Measurements from ENCODE around the gene DPY19L1.
"Not testable (repeated sequence)": the region's sequence is repeated elsewhere in the genome, so short reads cannot be mapped to it uniquely, and the experiment has no call there.

DPY19L1 gene

DNA sequence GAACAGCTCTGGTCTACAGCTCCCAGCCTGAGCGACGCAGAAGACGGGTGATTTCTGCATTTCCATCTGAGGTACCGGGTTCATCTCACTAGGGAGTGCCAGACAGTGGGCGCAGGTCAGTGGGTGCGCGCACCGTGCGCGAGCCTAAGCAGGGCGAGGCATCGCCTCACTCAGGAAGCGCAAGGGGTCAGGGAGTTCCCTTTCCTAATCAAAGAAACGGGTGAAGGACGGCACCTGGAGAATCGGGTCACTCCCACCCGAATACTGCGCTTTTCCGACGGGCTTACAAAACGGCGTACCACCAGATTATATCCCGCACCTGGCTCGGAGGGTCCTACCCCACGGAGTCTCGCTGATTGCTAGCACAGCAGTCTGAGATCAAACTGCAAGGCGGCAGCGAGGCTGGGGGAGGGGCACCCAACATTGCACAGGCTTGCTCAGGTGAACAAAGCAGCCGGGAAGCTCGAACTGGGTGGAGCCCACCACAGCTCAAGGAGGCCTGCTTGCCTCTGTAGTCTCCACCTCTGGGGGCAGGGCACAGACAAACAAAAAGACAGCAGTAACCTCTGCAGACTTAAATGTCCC is 130.9 kb downstream of the DPY19L1 start:
- H3K4me1 ChIP-seq; H3K36me3 ChIP-seq (replicated peaks); in situ Hi-C loops (cut with MboI; ENCODE audit: low sequenced_read_pairs); DNase-seq (ENCODE audit: low spot score in 2 of 2); H3K27me3 ChIP-seq (ENCODE audit: low read depth); H3K9me3 ChIP-seq; H3K4me3 ChIP-seq: not testable (repeated sequence)

- in situ Hi-C loops (cut with MboI; ENCODE audit: low sequenced_read_pairs), result no loop called here
- no peaks in the 10 kb centered on the region for H3K9me3 ChIP-seq
- no peaks in the 10 kb centered on the region for H3K36me3 ChIP-seq (replicated peaks)
- H3K27me3 ChIP-seq (ENCODE audit: low read depth), result no peaks in the 10 kb centered on the region
- H3K4me3 ChIP-seq, result no peak overlapping the region
- H3K4me1 ChIP-seq, result no peaks in the 10 kb centered on the region
- DNase-seq (ENCODE audit: low spot score in 2 of 2), result no peak
These were observed 132.3 kb downstream of the DPY19L1 start for GRCh38 chr7:34904987-34905386.

- H3K9me3 ChIP-seq; H3K36me3 ChIP-seq (replicated peaks); in situ Hi-C loops (cut with MboI; ENCODE audit: low sequenced_read_pairs); H3K27me3 ChIP-seq (ENCODE audit: low read depth); H3K4me3 ChIP-seq; H3K4me1 ChIP-seq; DNase-seq (ENCODE audit: low spot score in 2 of 2): not testable (repeated sequence)
These were observed 133.4 kb downstream of the DPY19L1 start for GRCh38 chr7:34903921-34904320.

- Histone ChIP-seq H3K4me3 (no peak overlapping the region), H3K4me1 (no peaks in the 10 kb centered on the region), H3K27me3 (ENCODE audit: low read depth) (no peaks in the 10 kb centered on the region), H3K36me3 (replicated peaks) (no peaks in the 10 kb centered on the region), H3K9me3 (no peaks in the 10 kb centered on the region)
- in situ Hi-C loops (cut with MboI; ENCODE audit: low sequenced_read_pairs), result no loop called here
- no peak for DNase-seq (ENCODE audit: low spot score in 2 of 2)
These were observed 135.1 kb downstream of the DPY19L1 start for GRCh38 chr7:34902182-34902581.

- no peaks in the 10 kb centered on the region for H3K36me3 ChIP-seq (replicated peaks)
- H3K27me3 ChIP-seq (ENCODE audit: low read depth), result no peaks in the 10 kb centered on the region
- H3K9me3 ChIP-seq, result no peaks in the 10 kb centered on the region
- no peak overlapping the region for H3K4me3 ChIP-seq
- in situ Hi-C loops (cut with MboI; ENCODE audit: low sequenced_read_pairs), result no loop called here
- peak in 1 of 2 experiments; percentile 13 for DNase-seq (ENCODE audit: low spot score in 2 of 2)
- no peaks in the 10 kb centered on the region for H3K4me1 ChIP-seq
These were observed 136.3 kb downstream of the DPY19L1 start for GRCh38 chr7:34900891-34901513.

DNA sequence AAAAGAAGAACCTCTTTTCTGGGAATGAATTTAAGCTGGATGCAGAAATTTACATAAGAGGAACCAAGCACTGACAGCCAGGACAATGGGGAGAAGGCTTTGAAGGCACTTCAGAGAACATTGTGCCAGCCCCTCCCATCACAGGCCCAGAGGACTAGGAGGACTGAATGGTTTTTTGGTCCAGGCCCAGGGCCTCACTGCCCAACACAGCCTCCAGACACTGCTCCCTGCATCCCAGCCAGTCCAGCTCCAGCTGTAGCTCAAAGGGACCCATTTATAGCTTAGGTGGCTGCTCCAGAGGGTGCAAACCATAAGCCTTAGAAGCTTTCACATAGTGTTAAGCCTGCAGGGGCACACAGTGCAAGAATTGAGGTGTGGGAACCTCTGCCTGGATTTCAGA is 142.1 kb downstream of the DPY19L1 start:
- DNase-seq (ENCODE audit: low spot score in 2 of 2), result no peak

DNA sequence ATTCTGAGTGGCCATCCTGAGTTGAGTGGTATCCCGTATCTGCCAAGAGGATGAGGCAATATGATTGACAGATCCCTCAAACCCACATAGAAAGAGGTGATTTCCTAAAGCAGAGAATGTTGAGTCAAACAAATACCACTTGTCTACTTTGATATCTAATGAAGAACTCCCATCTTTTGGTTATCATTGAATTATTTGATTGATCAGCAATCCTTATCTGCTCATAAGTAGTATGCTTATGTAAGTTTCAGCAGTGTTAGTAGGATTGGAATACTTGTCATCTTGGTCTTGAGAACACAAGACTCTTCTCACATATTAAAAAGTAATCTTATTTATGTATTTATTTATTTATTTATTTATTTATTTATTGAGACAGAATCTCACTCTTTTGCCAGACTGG is 147.3 kb downstream of the DPY19L1 start:
- H3K4me3 ChIP-seq, result no peak overlapping the region
- no peaks in the 10 kb centered on the region for H3K27me3 ChIP-seq (ENCODE audit: low read depth)
- no peaks in the 10 kb centered on the region for H3K9me3 ChIP-seq
- no peaks in the 10 kb centered on the region for H3K36me3 ChIP-seq (replicated peaks)
- H3K4me1 ChIP-seq, result no peaks in the 10 kb centered on the region
- in situ Hi-C loops (cut with MboI; ENCODE audit: low sequenced_read_pairs), result no loop called here
- no peak for DNase-seq (ENCODE audit: low spot score in 2 of 2)

More for the DNA sequence above, 142.1 kb downstream of the DPY19L1 start:
- no peaks in the 10 kb centered on the region for H3K4me1 ChIP-seq
- H3K4me3 ChIP-seq, result no peak overlapping the region
- in situ Hi-C loops (cut with MboI; ENCODE audit: low sequenced_read_pairs), result no loop called here
- H3K9me3 ChIP-seq, result no peaks in the 10 kb centered on the region
- no peaks in the 10 kb centered on the region for H3K36me3 ChIP-seq (replicated peaks)
- no peaks in the 10 kb centered on the region for H3K27me3 ChIP-seq (ENCODE audit: low read depth)

DNA sequence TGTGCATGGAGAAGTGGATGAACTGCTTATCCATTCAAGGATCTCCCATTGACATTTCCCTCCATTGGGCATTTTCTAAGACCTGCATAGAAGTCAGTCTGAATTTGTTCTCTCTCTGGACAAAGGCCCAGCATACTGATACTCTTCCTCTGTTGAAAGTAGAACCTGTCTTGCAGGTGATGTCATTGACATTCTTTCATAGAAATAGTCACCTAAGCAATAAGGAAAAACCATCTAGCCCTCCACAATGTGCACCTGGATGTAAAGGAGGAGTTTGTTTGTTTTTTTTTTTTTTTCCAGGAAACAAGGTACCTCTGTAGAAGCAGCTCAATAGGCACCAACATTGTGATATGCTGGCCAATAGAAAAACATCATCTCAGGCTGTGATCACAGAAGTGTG is 150.4 kb downstream of the DPY19L1 start:
- in situ Hi-C loops (cut with MboI; ENCODE audit: low sequenced_read_pairs), result no loop called here
- H3K9me3 ChIP-seq, result no peaks in the 10 kb centered on the region
- DNase-seq (ENCODE audit: low spot score in 2 of 2), result no peak
- H3K4me1 ChIP-seq, result no peaks in the 10 kb centered on the region
- no peaks in the 10 kb centered on the region for H3K27me3 ChIP-seq (ENCODE audit: low read depth)
- H3K36me3 ChIP-seq (replicated peaks), result no peaks in the 10 kb centered on the region
- H3K4me3 ChIP-seq, result no peak overlapping the region

GRCh38 chr7:34883855-34884254 is 153.4 kb downstream of the DPY19L1 start:
- H3K9me3 ChIP-seq; in situ Hi-C loops (cut with MboI; ENCODE audit: low sequenced_read_pairs); H3K27me3 ChIP-seq (ENCODE audit: low read depth); H3K4me1 ChIP-seq; H3K4me3 ChIP-seq; H3K36me3 ChIP-seq (replicated peaks); DNase-seq (ENCODE audit: low spot score in 2 of 2): not testable (repeated sequence)

GRCh38 chr7:34879871-34880270 is 157.4 kb downstream of the DPY19L1 start:
- in situ Hi-C loops (cut with MboI; ENCODE audit: low sequenced_read_pairs), result no loop called here
- no peaks in the 10 kb centered on the region for H3K4me1 ChIP-seq

DNA sequence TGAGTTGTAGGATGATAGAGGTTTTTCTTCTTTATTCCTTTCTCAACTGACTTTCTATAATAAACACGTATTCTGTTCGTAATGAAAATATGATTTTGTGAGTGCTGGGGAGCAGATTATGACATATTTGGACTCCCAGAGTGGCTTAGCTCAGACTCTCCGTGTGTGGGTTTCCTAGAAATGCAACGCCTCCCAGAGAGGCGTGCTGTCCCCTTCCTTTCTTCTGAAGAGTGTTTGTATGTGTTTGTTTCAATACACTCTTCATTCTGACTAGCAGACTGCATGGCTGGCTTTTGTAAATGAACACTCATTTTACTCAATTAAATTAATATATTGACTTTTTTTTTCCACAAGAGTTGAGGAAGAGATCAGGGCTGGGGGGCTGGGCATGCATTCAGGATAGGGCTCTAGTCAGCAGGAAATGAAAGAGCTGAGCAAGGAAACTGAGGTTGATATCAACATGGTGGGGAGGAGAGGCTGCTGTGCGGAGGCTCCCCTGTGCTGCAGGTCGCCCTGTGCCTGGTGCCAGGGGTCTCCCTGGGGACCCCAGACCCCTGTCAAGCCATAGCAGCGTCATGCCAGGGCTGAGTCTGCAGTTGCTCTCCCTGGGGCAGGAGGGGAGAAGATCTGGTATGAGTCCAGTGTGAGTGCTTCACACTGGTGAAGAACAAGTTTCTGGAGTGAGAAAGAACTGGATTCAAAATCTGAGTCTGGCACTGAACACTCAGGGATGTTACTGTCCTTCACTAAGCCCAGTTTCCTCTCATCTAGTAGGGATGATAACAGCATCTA is 158.1 kb downstream of the DPY19L1 start:
- in situ Hi-C loops (cut with MboI; ENCODE audit: low sequenced_read_pairs); H3K36me3 ChIP-seq (replicated peaks); H3K27me3 ChIP-seq (ENCODE audit: low read depth); H3K9me3 ChIP-seq; H3K4me1 ChIP-seq; H3K4me3 ChIP-seq; DNase-seq (ENCODE audit: low spot score in 2 of 2): not testable (repeated sequence)

More at GRCh38 chr7:34879871-34880270, 157.4 kb downstream of the DPY19L1 start:
- Histone ChIP-seq H3K36me3 (replicated peaks) (no peaks in the 10 kb centered on the region), H3K9me3 (no peaks in the 10 kb centered on the region), H3K27me3 (ENCODE audit: low read depth) (no peaks in the 10 kb centered on the region), H3K4me3 (no peak overlapping the region)
- DNase-seq (ENCODE audit: low spot score in 2 of 2), result no peak

Data from HAP-1 (cell line).